GM23338 (cell line): ENCODE measurements around the gene MINDY3. TPM values are rescaled to one million over a fixed set of nuclear protein-coding genes. Genes with fewer than 3 reads are reported as not detected.

Experiments used
- ATAC-seq: fragments of 200-7000 bp; cut with Tn5 transposase; 3 replicates; pipeline ENCODE4 v1.9.1; 2020
- DNase-seq: peaks from one replicate; pipeline ENCODE4 v3.0.0-alpha.2; 2015; ENCODE audit warnings: low spot score
- H2AFZ ChIP-seq: fragments of 200-600 bp; sonication (generic); 2 replicates; pipeline ENCODE4 v1.8.0; 2016; ENCODE audit warnings: antibody characterized with exemption, mild to moderate bottlenecking, moderate library complexity
- H3F3A ChIP-seq: fragments of 200-600 bp; sonication (generic); replicated peaks from 2 replicates; pipeline ENCODE4 v1.8.0; 2017; ENCODE audit warnings: antibody characterized with exemption, mixed run types, low read depth
- H3K27ac ChIP-seq: fragments of 200-600 bp; sonication (generic); 2 replicates; pipeline ENCODE4 v1.6.1; 2016; ENCODE audit warnings: low read depth
- H3K27me3 ChIP-seq: fragments of 200-600 bp; sonication (generic); 2 replicates; pipeline ENCODE4 v1.8.0; 2016; ENCODE audit warnings: mild to moderate bottlenecking, mixed run types, moderate library complexity; ENCODE audit not compliant: insufficient read depth
- H3K36me3 ChIP-seq: fragments of 200-600 bp; sonication (generic); 2 replicates; pipeline ENCODE4 v1.8.0; 2016; ENCODE audit warnings: mild to moderate bottlenecking; ENCODE audit not compliant: insufficient read depth
- H3K4me1 ChIP-seq: fragments of 200-600 bp; sonication (generic); 2 replicates; pipeline ENCODE4 v1.8.0; 2016; ENCODE audit warnings: mild to moderate bottlenecking, moderate library complexity; ENCODE audit not compliant: insufficient read depth
- H3K4me2 ChIP-seq: fragments of 200-600 bp; sonication (generic); 2 replicates; pipeline ENCODE4 v1.7.1; 2017; ENCODE audit warnings: mixed run types
- H3K4me3 ChIP-seq: fragments of 200-600 bp; sonication (generic); 2 replicates; pipeline ENCODE4 v1.6.1; 2016; ENCODE audit warnings: mixed run types
- H3K79me2 ChIP-seq: fragments of 200-600 bp; sonication (generic); replicated peaks from 2 replicates; pipeline ENCODE4 v1.8.0; 2017; ENCODE audit warnings: mild to moderate bottlenecking; ENCODE audit not compliant: insufficient read depth
- H3K9me2 ChIP-seq: fragments of 200-600 bp; sonication (generic); 2 replicates; pipeline ENCODE4 v1.8.0; 2017; ENCODE audit not compliant: insufficient read depth
- H4K20me1 ChIP-seq: fragments of 200-600 bp; sonication (generic); replicated peaks from 2 replicates; pipeline ENCODE4 v1.8.0; 2017; ENCODE audit warnings: mild to moderate bottlenecking; ENCODE audit not compliant: insufficient read depth
- H3K27ac Mint-ChIP-seq: 2 replicates; pipeline ENCODE4 v1.8.0; 2020; ENCODE audit warnings: inconsistent platforms, mild to moderate bottlenecking, moderate library complexity, mixed read lengths
- H3K27me3 Mint-ChIP-seq: 3 replicates; pipeline ENCODE4 v1.8.0; 2022; ENCODE audit warnings: low read depth, mild to moderate bottlenecking, moderate library complexity, mixed read lengths, inconsistent platforms; ENCODE audit not compliant: insufficient read depth, poor library complexity
- H3K36me3 Mint-ChIP-seq: 3 replicates; pipeline ENCODE4 v1.8.0; 2021; ENCODE audit warnings: low read depth, mild to moderate bottlenecking, inconsistent platforms, moderate library complexity, mixed read lengths
- H3K4me1 Mint-ChIP-seq: 3 replicates; pipeline ENCODE4 v1.8.0; 2020; ENCODE audit warnings: mild to moderate bottlenecking, inconsistent platforms, mixed read lengths
- H3K4me3 Mint-ChIP-seq: 3 replicates; pipeline ENCODE4 v1.8.0; 2021; ENCODE audit warnings: moderate library complexity, mild to moderate bottlenecking, inconsistent platforms, mixed read lengths
- H3K9me3 Mint-ChIP-seq: 3 replicates; pipeline ENCODE4 v1.8.0; 2020; ENCODE audit warnings: moderate library complexity, mild to moderate bottlenecking, inconsistent platforms, mixed read lengths
- EZH2 ChIP-seq: fragments of 200-600 bp; sonication (generic); IDR thresholded peaks from one replicate; pipeline ENCODE4 v1.8.0; 2017; ENCODE audit warnings: antibody characterized with exemption, mild to moderate bottlenecking, low read depth; ENCODE audit not compliant: unreplicated experiment
- EZH2phosphoT487 ChIP-seq: fragments of 200-600 bp; sonication (generic); IDR thresholded peaks from one replicate; pipeline ENCODE4 v1.8.1; 2018; ENCODE audit warnings: antibody characterized with exemption; ENCODE audit not compliant: unreplicated experiment
- JUNB ChIP-seq: IDR thresholded peaks from one replicate; pipeline ENCODE4 v1.6.1; 2016; ENCODE audit warnings: antibody characterized with exemption; ENCODE audit not compliant: unreplicated experiment
- NANOG ChIP-seq: IDR thresholded peaks from 2 replicates; pipeline ENCODE4 v1.6.1; 2016; ENCODE audit warnings: antibody characterized with exemption, borderline replicate concordance
- STAT1 ChIP-seq: IDR thresholded peaks from one replicate; pipeline ENCODE4 v1.6.1; 2016; ENCODE audit warnings: antibody characterized with exemption; ENCODE audit not compliant: unreplicated experiment
- ZNF114 ChIP-seq: fragments of 250-450 bp; sonication (Bioruptor Pico); IDR thresholded peaks from 2 replicates; pipeline ENCODE4 v1.5.0; 2020; ENCODE audit warnings: mild to moderate bottlenecking, moderate library complexity
- ZNF331 ChIP-seq: fragments of 250-450 bp; sonication (Bioruptor Pico); IDR thresholded peaks from 2 replicates; pipeline ENCODE4 v1.5.0; 2020; ENCODE audit warnings: low read depth, mild to moderate bottlenecking, moderate library complexity
- ZNF462 ChIP-seq: fragments of 250-450 bp; sonication (Bioruptor Pico); IDR thresholded peaks from 2 replicates; pipeline ENCODE4 v1.5.0; 2020; ENCODE audit warnings: mild to moderate bottlenecking, moderate library complexity
- polyA plus RNA-seq: library from polyadenylated mRNA; unstranded; fragments of >200 nt; fragmentation: Nextera tagmentation; extraction: Ambion mirVana; gene quantifications from 2 replicates; pipeline ENCODE4 v1.2.1, GENCODE V29; 2016
- total RNA-seq: library from RNA; depleted of rRNA; stranded (reverse); fragments of >200 nt; shearing (Covaris generic); gene quantifications from 2 replicates; pipeline ENCODE4 v1.2.3, GENCODE V29; 2014
- TF ChIP-seq, protein P1 (sequence below): IDR thresholded peaks from 2 replicates; pipeline ENCODE4 v1.6.1; 2016; ENCODE audit warnings: antibody characterized with exemption

MINDY3 gene
- total and polyA plus RNA-seq, 2 experiments from 2014 or later = 10.2 to 13.6 TPM

GRCh38 chr10:15748126-15748525, 112.2 kb downstream of the MINDY3 start:
- Mint-ChIP-seq H3K4me3 (no peak overlapping the region), H3K27me3 (peaks cover 5% of the 10 kb centered on the region), H3K36me3 (no peaks in the 10 kb centered on the region), H3K4me1 (peaks cover 3% of the 10 kb centered on the region), H3K27ac (no peak overlapping the region), H3K9me3 (no peaks in the 10 kb centered on the region)
- H2AFZ ChIP-seq = no peak overlapping the region
- ATAC-seq (no peak), DNase-seq (no peak)
- no peaks in the 10 kb centered on the region for H3F3A ChIP-seq
- H3K4me2 ChIP-seq = no peak overlapping the region
- H3K9me2 ChIP-seq = no peaks in the 10 kb centered on the region
- H3K27me3 ChIP-seq = no peaks in the 10 kb centered on the region
- H3K79me2 ChIP-seq = no peaks in the 10 kb centered on the region
- H4K20me1 ChIP-seq = no peaks in the 10 kb centered on the region
- no peaks in the 10 kb centered on the region; the same call in 1 of the 2 replicates for H3K4me1 ChIP-seq
- no peak for TF ChIP-seq NANOG
- no peak for TF ChIP-seq ZNF462
- H3K36me3 ChIP-seq = no peaks in the 10 kb centered on the region
- H3K4me3 ChIP-seq = no peak overlapping the region
- H3K27ac ChIP-seq = no peak overlapping the region

DNA sequence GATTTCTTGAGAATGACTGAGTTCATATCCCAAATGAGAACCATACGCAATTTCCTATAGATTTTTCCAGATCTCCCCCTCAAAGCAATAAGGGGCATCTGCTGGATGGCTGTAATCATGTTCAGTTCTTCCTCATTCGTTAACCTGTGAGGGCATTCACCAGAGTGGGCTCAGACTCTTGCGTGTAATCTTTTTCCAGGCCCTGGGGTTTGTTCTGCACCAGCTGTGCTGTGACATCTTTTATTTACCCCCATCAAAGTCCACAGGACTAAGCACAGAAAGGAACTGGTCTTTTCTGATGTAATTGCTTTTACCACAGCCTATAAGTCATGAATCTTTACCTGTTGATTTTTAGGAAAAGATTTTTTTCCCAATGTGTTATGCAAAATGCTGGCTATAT, 112.7 kb downstream of the MINDY3 start:
- no peak overlapping the region for H3K27ac ChIP-seq
- H3K4me3 ChIP-seq = no peak overlapping the region
- Mint-ChIP-seq H3K4me1 (peaks cover 3% of the 10 kb centered on the region), H3K9me3 (no peaks in the 10 kb centered on the region), H3K27me3 (peaks cover 5% of the 10 kb centered on the region), H3K36me3 (no peaks in the 10 kb centered on the region), H3K27ac (no peak overlapping the region), H3K4me3 (no peak overlapping the region)
- H3K4me1 ChIP-seq = no peaks in the 10 kb centered on the region; the same call in 1 of the 2 replicates
- no peaks in the 10 kb centered on the region for H3K9me2 ChIP-seq
- no peaks in the 10 kb centered on the region for H3K79me2 ChIP-seq
- H3K27me3 ChIP-seq = no peaks in the 10 kb centered on the region
- H3K36me3 ChIP-seq = no peaks in the 10 kb centered on the region
- no peaks in the 10 kb centered on the region for H4K20me1 ChIP-seq
- no peak for ATAC-seq
- H3F3A ChIP-seq = no peaks in the 10 kb centered on the region
- no peak overlapping the region for H2AFZ ChIP-seq
- H3K4me2 ChIP-seq = no peak overlapping the region
- TF ChIP-seq STAT1 (no peak), JUNB (no peak), EZH2 (no peak), NANOG (no peak), ZNF114 (CRISPR knock-in tag) (no peak), EZH2phosphoT487 (no peak), ZNF331 (CRISPR knock-in tag) (no peak)
- TF ChIP-seq, protein P1, sequence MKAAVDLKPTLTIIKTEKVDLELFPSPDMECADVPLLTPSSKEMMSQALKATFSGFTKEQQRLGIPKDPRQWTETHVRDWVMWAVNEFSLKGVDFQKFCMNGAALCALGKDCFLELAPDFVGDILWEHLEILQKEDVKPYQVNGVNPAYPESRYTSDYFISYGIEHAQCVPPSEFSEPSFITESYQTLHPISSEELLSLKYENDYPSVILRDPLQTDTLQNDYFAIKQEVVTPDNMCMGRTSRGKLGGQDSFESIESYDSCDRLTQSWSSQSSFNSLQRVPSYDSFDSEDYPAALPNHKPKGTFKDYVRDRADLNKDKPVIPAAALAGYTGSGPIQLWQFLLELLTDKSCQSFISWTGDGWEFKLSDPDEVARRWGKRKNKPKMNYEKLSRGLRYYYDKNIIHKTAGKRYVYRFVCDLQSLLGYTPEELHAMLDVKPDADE = no peak
- DNase-seq = no peak
